Type B pancreatic cell (in vitro differentiated cells): ENCODE results near the gene OIP5. TPM values are rescaled to one million over a fixed set of nuclear protein-coding genes. Genes with fewer than 3 reads are reported as not detected.
A peak's percentile ranks its signal among the peaks of the same experiment; 100 is the strongest.
"Not testable (repeated sequence)": the region's sequence is repeated elsewhere in the genome, so short reads cannot be mapped to it uniquely, and the experiment has no call there.

Experiments used
- DNase-seq: peaks from one replicate; pipeline ENCODE4 v3.0.0; 2021; ENCODE audit warnings: mixed read lengths; ENCODE audit not compliant: unreplicated experiment; ENCODE audit errors: extremely low spot score
- H3K27ac Mint-ChIP-seq: 2 replicates; pipeline ENCODE4 v1.8.0; 2021; ENCODE audit warnings: mild to moderate bottlenecking, mixed read lengths
- H3K27me3 Mint-ChIP-seq: 2 replicates; pipeline ENCODE4 v1.8.0; 2021; ENCODE audit warnings: mixed read lengths
- H3K36me3 Mint-ChIP-seq: 2 replicates; pipeline ENCODE4 v1.8.0; 2021; ENCODE audit warnings: mixed read lengths
- H3K4me1 Mint-ChIP-seq: one replicate; pipeline ENCODE4 v1.8.0; 2021; ENCODE audit warnings: mixed read lengths; ENCODE audit not compliant: unreplicated experiment
- H3K4me3 Mint-ChIP-seq: 2 replicates; pipeline ENCODE4 v1.8.0; 2021; ENCODE audit warnings: mild to moderate bottlenecking, mixed read lengths
- H3K9me3 Mint-ChIP-seq: 2 replicates; pipeline ENCODE4 v1.8.0; 2021; ENCODE audit warnings: mixed read lengths
- CTCF ChIP-seq: fragments of 200-600 bp; sonication (generic); conservative IDR thresholded peaks from 2 replicates; pipeline ENCODE4 v1.5.0; 2021; ENCODE audit warnings: antibody characterized with exemption, mild to moderate bottlenecking
- total RNA-seq: library from RNA; stranded (reverse); gene quantifications from 2 replicates; pipeline ENCODE4 v1.2.1, GENCODE V29; 2021; ENCODE audit warnings: low replicate concordance

OIP5 gene
- total RNA-seq, 1 donor from 2014 or later = 15.8 TPM

- Mint-ChIP-seq H3K36me3 (peaks cover 15% of the 10 kb centered on the region), H3K27ac (no peak overlapping the region), H3K4me1 (no peaks in the 10 kb centered on the region), H3K27me3 (no peaks in the 10 kb centered on the region), H3K4me3 (no peak overlapping the region), H3K9me3 (no peaks in the 10 kb centered on the region)
- DNase-seq = no peak
- TF ChIP-seq CTCF = no peak
Observed at GRCh38 chr15:41301587-41301986, 30.8 kb downstream of the OIP5 start.

DNA sequence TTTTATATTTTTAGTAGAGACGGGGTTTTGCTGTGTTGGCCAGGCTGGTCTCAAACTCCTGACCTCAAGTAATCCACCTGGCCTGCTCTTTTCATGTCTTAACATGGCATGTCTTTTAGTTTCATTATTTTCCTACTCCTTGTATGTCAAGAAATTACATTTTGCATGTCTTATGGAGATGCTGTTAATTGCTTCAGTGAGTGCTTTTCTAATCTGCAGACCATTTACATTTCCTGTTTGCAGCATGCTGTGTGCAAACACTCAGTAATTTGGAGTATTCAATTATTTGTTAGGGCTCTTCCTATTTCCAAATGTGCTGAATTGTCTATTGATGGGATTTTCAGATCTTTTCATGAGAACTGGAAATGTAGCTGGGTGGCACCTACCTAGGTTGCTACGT, 31.3 kb downstream of the OIP5 start:
- H3K4me3 Mint-ChIP-seq, H3K9me3 Mint-ChIP-seq, H3K27ac Mint-ChIP-seq, H3K27me3 Mint-ChIP-seq, H3K4me1 Mint-ChIP-seq, DNase-seq: not testable (repeated sequence)
- H3K36me3 Mint-ChIP-seq = peaks cover 15% of the 10 kb centered on the region

- DNase-seq = no peak
- Mint-ChIP-seq H3K4me3 (no peak overlapping the region), H3K27ac (no peak overlapping the region), H3K27me3 (no peaks in the 10 kb centered on the region), H3K4me1 (no peaks in the 10 kb centered on the region), H3K36me3 (peaks cover 25% of the 10 kb centered on the region), H3K9me3 (no peaks in the 10 kb centered on the region)
- TF ChIP-seq CTCF = no peak
Observed at GRCh38 chr15:41292521-41292920, 39.9 kb downstream of the OIP5 start.

- Mint-ChIP-seq H3K4me3 (no peak overlapping the region), H3K36me3 (peaks cover 35% of the 10 kb centered on the region), H3K4me1 (no peaks in the 10 kb centered on the region), H3K27me3 (no peaks in the 10 kb centered on the region), H3K9me3 (no peaks in the 10 kb centered on the region), H3K27ac (no peak overlapping the region)
- no peak for TF ChIP-seq CTCF
- peak; percentile 20 for DNase-seq
Observed at GRCh38 chr15:41291065-41291631, 41.2 kb downstream of the OIP5 start.

- peaks cover 38% of the 10 kb centered on the region for H3K36me3 Mint-ChIP-seq
- H3K27me3 Mint-ChIP-seq = no peaks in the 10 kb centered on the region
- no peak overlapping the region for H3K4me3 Mint-ChIP-seq
Observed at GRCh38 chr15:41289953-41290352, 42.4 kb downstream of the OIP5 start.

DNA sequence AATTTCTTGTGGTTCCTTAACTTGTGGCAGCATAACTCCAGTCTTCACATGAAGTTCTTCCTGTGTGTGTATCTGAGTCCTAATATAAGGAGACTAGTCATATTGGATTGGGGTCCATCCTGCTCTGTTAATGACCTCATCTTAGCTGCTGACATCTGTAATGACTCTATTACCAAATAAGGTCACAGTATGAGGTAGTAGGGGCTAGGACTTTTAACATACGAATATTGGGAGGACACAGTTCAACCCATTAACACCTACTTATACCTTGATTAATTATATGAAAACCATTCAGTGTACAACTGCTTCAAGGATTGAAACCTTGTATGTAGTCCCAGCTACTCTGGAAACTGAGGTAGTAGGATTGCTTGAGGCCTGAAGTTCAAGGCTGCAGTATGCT, 43.9 kb downstream of the OIP5 start:
- no peak for TF ChIP-seq CTCF
- no peak for DNase-seq
- H3K27me3 Mint-ChIP-seq = no peaks in the 10 kb centered on the region
- H3K27ac Mint-ChIP-seq = no peak overlapping the region
- H3K4me1 Mint-ChIP-seq = peaks cover 13% of the 10 kb centered on the region
- H3K36me3 Mint-ChIP-seq = peaks cover 33% of the 10 kb centered on the region
- H3K4me3 Mint-ChIP-seq = no peak overlapping the region
- no peaks in the 10 kb centered on the region for H3K9me3 Mint-ChIP-seq

More at GRCh38 chr15:41289953-41290352, 42.4 kb downstream of the OIP5 start:
- Mint-ChIP-seq H3K27ac (no peak overlapping the region), H3K9me3 (no peaks in the 10 kb centered on the region), H3K4me1 (peaks cover 10% of the 10 kb centered on the region)
- no peak for TF ChIP-seq CTCF
- no peak for DNase-seq
